Activated T-helper 2 cell treated with anti-CD3 and anti-CD28 coated beads, Interferon-gamma antibody, Interleukin-2, Interleukin-4, amounts not matched to agents 10 μg/mL and 5 μg/mL and 100 μg/mL, durations not matched to agents 14 hours and 24 hours and 36 hours (primary cell): ENCODE measurements around the gene DNAJC18. TPM values are rescaled to one million over a fixed set of nuclear protein-coding genes. Genes with fewer than 3 reads are reported as not detected.

Source experiments
- DNase-seq: peaks from one replicate; pipeline ENCODE4 v3.0.0; 2021; ENCODE audit warnings: low spot score
- H3K27ac Mint-ChIP-seq: one replicate; pipeline ENCODE4 v1.8.0; 2021; ENCODE audit warnings: mixed read lengths
- H3K27me3 Mint-ChIP-seq: one replicate; pipeline ENCODE4 v1.8.0; 2021; ENCODE audit warnings: low read depth, mixed read lengths
- H3K36me3 Mint-ChIP-seq: one replicate; pipeline ENCODE4 v1.8.0; 2021; ENCODE audit warnings: low read depth, mixed read lengths
- H3K4me1 Mint-ChIP-seq: one replicate; pipeline ENCODE4 v1.8.0; 2021; ENCODE audit warnings: low read depth, mixed read lengths
- H3K4me3 Mint-ChIP-seq: one replicate; pipeline ENCODE4 v1.8.0; 2021; ENCODE audit warnings: low read depth, mild to moderate bottlenecking, moderate library complexity, mixed read lengths
- H3K9me3 Mint-ChIP-seq: one replicate; pipeline ENCODE4 v1.8.0; 2021; ENCODE audit warnings: mixed read lengths
- intact Hi-C: fragments of 100-400 bp; cut with micrococcal nuclease; formaldehyde crosslinking; loops from one replicate; pipeline ENCODE4 v1.15.1; 2023
- total RNA-seq: library from RNA; stranded (reverse); gene quantifications from 2 replicates; pipeline ENCODE4 v1.2.3, GENCODE V29; 2022

The DNAJC18 gene
- total RNA-seq, 1 donor from 2014 or later, result 29.8 TPM

GRCh38 chr5:139458580-139459407, 19.5 kb upstream of the DNAJC18 start:
- peaks cover 59% of the 10 kb centered on the region for H3K4me1 Mint-ChIP-seq
- peak; percentile 77 for DNase-seq
- intact Hi-C loops, result loop anchor here (1.0 to 2.0 kb wide), 5 partner anchors 11 to 68 kb away; partner anchors contain the start of genes DNAJC18 and STING1

GRCh38 chr5:139457653-139458306, 18.5 kb upstream of the DNAJC18 start:
- H3K36me3 Mint-ChIP-seq, result peaks cover 5% of the 10 kb centered on the region

More at GRCh38 chr5:139458580-139459407, 19.5 kb upstream of the DNAJC18 start:
- Mint-ChIP-seq H3K27ac (peak overlapping the region; percentile 99), H3K27me3 (no peaks in the 10 kb centered on the region), H3K9me3 (no peaks in the 10 kb centered on the region), H3K36me3 (peaks cover 2% of the 10 kb centered on the region), H3K4me3 (peak overlapping the region; percentile 72)

GRCh38 chr5:139457241-139457640, 17.9 kb upstream of the DNAJC18 start:
- Mint-ChIP-seq H3K4me1 (peaks cover 62% of the 10 kb centered on the region), H3K9me3 (no peaks in the 10 kb centered on the region), H3K36me3 (peaks cover 5% of the 10 kb centered on the region), H3K27ac (peak overlapping the region; percentile 99), H3K27me3 (no peaks in the 10 kb centered on the region), H3K4me3 (no peak overlapping the region)
- DNase-seq, result no peak
- intact Hi-C loops, result no loop called here

More at GRCh38 chr5:139457653-139458306, 18.5 kb upstream of the DNAJC18 start:
- Mint-ChIP-seq H3K4me3 (no peak overlapping the region), H3K27ac (peak overlapping the region; percentile 99), H3K27me3 (no peaks in the 10 kb centered on the region), H3K9me3 (no peaks in the 10 kb centered on the region), H3K4me1 (peaks cover 62% of the 10 kb centered on the region)
- intact Hi-C loops, result loop anchor here (1.0 to 2.0 kb wide), 2 partner anchors 25 to 67 kb away; partner anchors contain the start of gene STING1
- DNase-seq, result no peak

- H3K27ac Mint-ChIP-seq, result peak overlapping the region; percentile 99
- no peaks in the 10 kb centered on the region for H3K9me3 Mint-ChIP-seq
- H3K4me1 Mint-ChIP-seq, result peaks cover 59% of the 10 kb centered on the region
- intact Hi-C loops, result no loop called here
- H3K36me3 Mint-ChIP-seq, result peaks cover 5% of the 10 kb centered on the region
- H3K4me3 Mint-ChIP-seq, result no peak overlapping the region
- no peaks in the 10 kb centered on the region for H3K27me3 Mint-ChIP-seq
- DNase-seq, result no peak
Observed at GRCh38 chr5:139456776-139457175, 17.5 kb upstream of the DNAJC18 start.

- DNase-seq, result no peak
- H3K4me3 Mint-ChIP-seq, result no peak overlapping the region
- peak overlapping the region; percentile 84 for H3K27ac Mint-ChIP-seq
Observed at GRCh38 chr5:139454568-139455290, 15.4 kb upstream of the DNAJC18 start.

GRCh38 chr5:139453683-139454567, 14.6 kb upstream of the DNAJC18 start:
- no peak overlapping the region for H3K4me3 Mint-ChIP-seq
- peaks cover 38% of the 10 kb centered on the region for H3K4me1 Mint-ChIP-seq
- intact Hi-C loops, result no loop called here
- no peak for DNase-seq
- H3K27me3 Mint-ChIP-seq, result no peaks in the 10 kb centered on the region
- H3K9me3 Mint-ChIP-seq, result no peaks in the 10 kb centered on the region
- H3K36me3 Mint-ChIP-seq, result peaks cover 7% of the 10 kb centered on the region
- H3K27ac Mint-ChIP-seq, result peak overlapping the region; percentile 84

More at GRCh38 chr5:139454568-139455290, 15.4 kb upstream of the DNAJC18 start:
- Mint-ChIP-seq H3K4me1 (peaks cover 44% of the 10 kb centered on the region), H3K9me3 (no peaks in the 10 kb centered on the region), H3K27me3 (no peaks in the 10 kb centered on the region), H3K36me3 (peaks cover 5% of the 10 kb centered on the region)
- intact Hi-C loops, result no loop called here

- DNase-seq, result no peak
- Mint-ChIP-seq H3K4me3 (no peak overlapping the region), H3K27me3 (no peaks in the 10 kb centered on the region), H3K4me1 (peaks cover 44% of the 10 kb centered on the region), H3K27ac (no peak overlapping the region), H3K36me3 (peaks cover 19% of the 10 kb centered on the region), H3K9me3 (peaks cover 1% of the 10 kb centered on the region)
- intact Hi-C loops, result no loop called here
Observed at GRCh38 chr5:139451878-139452660, 12.7 kb upstream of the DNAJC18 start.

- Mint-ChIP-seq H3K27me3 (no peaks in the 10 kb centered on the region), H3K36me3 (peaks cover 22% of the 10 kb centered on the region), H3K27ac (no peak overlapping the region), H3K4me1 (peaks cover 45% of the 10 kb centered on the region), H3K9me3 (peaks cover 6% of the 10 kb centered on the region), H3K4me3 (no peak overlapping the region)
- DNase-seq, result no peak
- intact Hi-C loops, result no loop called here
Observed at GRCh38 chr5:139451176-139451575, 11.9 kb upstream of the DNAJC18 start.

- Mint-ChIP-seq H3K36me3 (peaks cover 17% of the 10 kb centered on the region), H3K27me3 (no peaks in the 10 kb centered on the region), H3K4me3 (peak overlapping the region; percentile 53), H3K27ac (peak overlapping the region; percentile 96), H3K4me1 (peaks cover 55% of the 10 kb centered on the region), H3K9me3 (peaks cover 6% of the 10 kb centered on the region)
- DNase-seq, result no peak
- intact Hi-C loops, result loop anchor here (1.0 to 2.0 kb wide), 4 partner anchors 8 to 36 kb away; partner anchors contain the start of genes DNAJC18 and STING1
Observed at GRCh38 chr5:139446956-139447779, 7.8 kb upstream of the DNAJC18 start.

- H3K4me1 Mint-ChIP-seq, result peaks cover 65% of the 10 kb centered on the region
- H3K4me3 Mint-ChIP-seq, result no peak overlapping the region
- H3K36me3 Mint-ChIP-seq, result peaks cover 17% of the 10 kb centered on the region
- no peaks in the 10 kb centered on the region for H3K27me3 Mint-ChIP-seq
- intact Hi-C loops, result loop anchor here (2.0 kb wide), 1 partner anchor 37 kb away; the partner anchor contains the start of gene STING1
- H3K9me3 Mint-ChIP-seq, result peaks cover 6% of the 10 kb centered on the region
- peak overlapping the region; percentile 96 for H3K27ac Mint-ChIP-seq
- no peak for DNase-seq
Observed at GRCh38 chr5:139445325-139446170, 6.2 kb upstream of the DNAJC18 start.
